Nephron progenitor cell (in vitro differentiated cells): ENCODE results near the gene PTGER1.

Source experiments
- DNase-seq: peaks from one replicate; pipeline ENCODE4 v3.0.0; 2021
- H3K27ac Mint-ChIP-seq: 2 replicates; pipeline ENCODE4 v1.8.0; 2021; ENCODE audit warnings: mild to moderate bottlenecking, moderate library complexity, mixed read lengths
- H3K27me3 Mint-ChIP-seq: 2 replicates; pipeline ENCODE4 v1.8.0; 2021; ENCODE audit warnings: mild to moderate bottlenecking, low read depth, mixed read lengths; ENCODE audit not compliant: poor library complexity
- H3K36me3 Mint-ChIP-seq: 2 replicates; pipeline ENCODE4 v1.8.0; 2021; ENCODE audit warnings: low read depth, mixed read lengths
- H3K4me1 Mint-ChIP-seq: 2 replicates; pipeline ENCODE4 v1.8.0; 2021; ENCODE audit warnings: mixed read lengths
- H3K4me3 Mint-ChIP-seq: 2 replicates; pipeline ENCODE4 v1.8.0; 2021; ENCODE audit warnings: mild to moderate bottlenecking, moderate library complexity, mixed read lengths
- H3K9me3 Mint-ChIP-seq: 2 replicates; pipeline ENCODE4 v1.8.0; 2021; ENCODE audit warnings: mild to moderate bottlenecking, moderate library complexity, mixed read lengths
- TF ChIP-seq, protein P1 (sequence below): fragments of 200-600 bp; sonication (generic); IDR thresholded peaks from 2 replicates; pipeline ENCODE4 v1.5.0; 2021; ENCODE audit warnings: antibody characterized with exemption

The PTGER1 gene

DNA sequence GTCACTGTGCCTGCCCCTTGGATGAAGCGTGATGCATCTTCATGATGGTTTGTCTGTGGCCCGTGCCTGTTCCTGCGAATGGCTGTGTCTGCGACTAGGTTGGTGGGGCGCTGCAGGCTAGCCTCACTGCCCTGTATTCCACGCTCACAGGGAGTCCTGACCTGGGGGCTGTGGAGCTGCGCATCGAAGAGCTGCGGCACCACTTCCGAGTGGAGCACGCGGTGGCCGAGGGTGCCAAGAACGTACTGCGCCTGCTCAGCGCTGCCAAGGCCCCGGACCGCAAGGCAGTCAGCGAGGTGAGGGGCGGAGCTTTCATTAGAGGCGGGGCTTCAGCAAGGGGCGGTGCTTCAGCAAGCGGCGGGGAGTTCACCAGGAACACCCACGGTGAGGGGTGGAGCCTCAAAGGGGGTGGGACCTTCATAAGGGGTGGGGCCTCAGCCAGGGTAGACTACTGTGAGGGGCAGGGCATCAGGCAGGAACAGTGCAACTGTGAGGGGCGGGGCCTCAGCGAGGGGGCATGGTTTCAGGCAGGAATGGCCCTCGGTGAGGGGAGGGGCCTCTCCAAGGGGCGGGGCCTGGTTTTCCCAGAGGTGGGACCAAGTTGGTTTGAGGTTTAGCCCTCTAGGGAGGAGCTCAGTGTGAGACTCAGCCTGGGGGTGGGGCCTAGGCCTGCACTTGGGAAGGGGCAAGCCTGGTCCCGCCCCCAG is 24.8 kb downstream of the PTGER1 start:
- DNase-seq: peak; percentile 77
- no peak overlapping the region for H3K4me3 Mint-ChIP-seq
- H3K27ac Mint-ChIP-seq: peak overlapping the region; percentile 38

DNA sequence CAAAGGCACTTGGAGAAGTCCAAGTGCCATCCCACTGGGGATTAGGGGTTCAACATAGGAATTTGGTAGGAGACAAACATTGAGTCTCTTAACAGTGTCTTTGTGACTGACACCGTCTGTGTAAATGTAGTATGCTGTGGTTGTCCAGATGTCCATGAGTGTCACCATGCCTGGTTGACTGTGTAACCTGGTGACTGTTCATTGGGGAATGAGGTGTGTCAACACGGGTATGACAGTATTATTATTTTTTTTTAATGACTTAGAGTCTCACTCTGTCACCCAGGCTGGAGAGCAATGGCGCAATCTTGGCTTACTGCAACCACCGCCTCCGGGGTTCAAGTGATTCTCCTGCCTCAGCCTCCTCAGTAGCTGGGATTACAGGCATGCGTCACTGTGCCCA is 25.8 kb downstream of the PTGER1 start:
- no peak for DNase-seq
- TF ChIP-seq, protein P1, sequence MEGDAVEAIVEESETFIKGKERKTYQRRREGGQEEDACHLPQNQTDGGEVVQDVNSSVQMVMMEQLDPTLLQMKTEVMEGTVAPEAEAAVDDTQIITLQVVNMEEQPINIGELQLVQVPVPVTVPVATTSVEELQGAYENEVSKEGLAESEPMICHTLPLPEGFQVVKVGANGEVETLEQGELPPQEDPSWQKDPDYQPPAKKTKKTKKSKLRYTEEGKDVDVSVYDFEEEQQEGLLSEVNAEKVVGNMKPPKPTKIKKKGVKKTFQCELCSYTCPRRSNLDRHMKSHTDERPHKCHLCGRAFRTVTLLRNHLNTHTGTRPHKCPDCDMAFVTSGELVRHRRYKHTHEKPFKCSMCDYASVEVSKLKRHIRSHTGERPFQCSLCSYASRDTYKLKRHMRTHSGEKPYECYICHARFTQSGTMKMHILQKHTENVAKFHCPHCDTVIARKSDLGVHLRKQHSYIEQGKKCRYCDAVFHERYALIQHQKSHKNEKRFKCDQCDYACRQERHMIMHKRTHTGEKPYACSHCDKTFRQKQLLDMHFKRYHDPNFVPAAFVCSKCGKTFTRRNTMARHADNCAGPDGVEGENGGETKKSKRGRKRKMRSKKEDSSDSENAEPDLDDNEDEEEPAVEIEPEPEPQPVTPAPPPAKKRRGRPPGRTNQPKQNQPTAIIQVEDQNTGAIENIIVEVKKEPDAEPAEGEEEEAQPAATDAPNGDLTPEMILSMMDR: no peak
- Mint-ChIP-seq H3K27ac (no peak overlapping the region), H3K9me3 (no peaks in the 10 kb centered on the region), H3K4me1 (no peaks in the 10 kb centered on the region), H3K27me3 (no peaks in the 10 kb centered on the region), H3K4me3 (no peak overlapping the region), H3K36me3 (peaks cover 56% of the 10 kb centered on the region)

More for the DNA sequence above, 24.8 kb downstream of the PTGER1 start:
- TF ChIP-seq, protein P1: no peak
- Mint-ChIP-seq H3K36me3 (peaks cover 59% of the 10 kb centered on the region), H3K4me1 (no peaks in the 10 kb centered on the region), H3K27me3 (no peaks in the 10 kb centered on the region), H3K9me3 (no peaks in the 10 kb centered on the region)

GRCh38 chr19:14446336-14447036 is 28.7 kb downstream of the PTGER1 start:
- no peaks in the 10 kb centered on the region for H3K27me3 Mint-ChIP-seq
- H3K9me3 Mint-ChIP-seq: no peaks in the 10 kb centered on the region
- H3K4me3 Mint-ChIP-seq: no peak overlapping the region
- TF ChIP-seq, protein P1: no peak
- peak overlapping the region; percentile 66 for H3K27ac Mint-ChIP-seq
- H3K4me1 Mint-ChIP-seq: peaks cover 3% of the 10 kb centered on the region
- peaks cover 68% of the 10 kb centered on the region for H3K36me3 Mint-ChIP-seq
- DNase-seq: no peak

DNA sequence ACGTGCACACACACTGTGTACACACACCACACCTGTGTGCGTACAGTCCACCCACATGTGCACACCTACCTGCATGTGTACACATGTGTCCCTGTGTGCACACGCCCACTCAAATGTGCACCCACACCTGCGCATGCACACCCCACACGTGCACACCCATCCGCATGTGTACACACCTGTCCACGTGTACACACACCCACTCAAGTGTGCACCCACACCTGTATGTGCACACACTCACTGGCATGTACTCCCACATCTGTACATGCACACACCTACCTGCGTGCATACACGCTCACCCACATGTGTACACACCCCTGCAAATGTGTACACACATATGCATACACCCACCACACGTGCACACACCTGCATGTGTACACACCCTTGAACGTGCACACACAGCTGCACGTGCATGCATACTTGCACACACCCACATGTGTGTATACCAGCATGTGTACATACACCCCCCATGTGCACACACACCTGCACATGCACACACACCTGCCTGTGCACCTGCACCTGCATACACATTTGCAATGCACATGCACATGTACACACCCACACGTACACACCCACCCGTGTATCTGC is 31.4 kb downstream of the PTGER1 start:
- Mint-ChIP-seq H3K27me3 (no peaks in the 10 kb centered on the region), H3K9me3 (no peaks in the 10 kb centered on the region), H3K4me1 (peaks cover 24% of the 10 kb centered on the region), H3K36me3 (peaks cover 50% of the 10 kb centered on the region), H3K27ac (no peak overlapping the region), H3K4me3 (no peak overlapping the region)
- TF ChIP-seq, protein P1: no peak
- DNase-seq: no peak

- no peak for DNase-seq
- H3K4me3 Mint-ChIP-seq: no peak overlapping the region
- no peaks in the 10 kb centered on the region for H3K9me3 Mint-ChIP-seq
- H3K36me3 Mint-ChIP-seq: peaks cover 44% of the 10 kb centered on the region
- no peak overlapping the region for H3K27ac Mint-ChIP-seq
- H3K27me3 Mint-ChIP-seq: no peaks in the 10 kb centered on the region
- TF ChIP-seq, protein P1: no peak
- H3K4me1 Mint-ChIP-seq: peaks cover 30% of the 10 kb centered on the region
Measured at GRCh38 chr19:14442891-14443631, 32.1 kb downstream of the PTGER1 start.
